ENCODE measurements around the gene NCAM1.

DNA sequence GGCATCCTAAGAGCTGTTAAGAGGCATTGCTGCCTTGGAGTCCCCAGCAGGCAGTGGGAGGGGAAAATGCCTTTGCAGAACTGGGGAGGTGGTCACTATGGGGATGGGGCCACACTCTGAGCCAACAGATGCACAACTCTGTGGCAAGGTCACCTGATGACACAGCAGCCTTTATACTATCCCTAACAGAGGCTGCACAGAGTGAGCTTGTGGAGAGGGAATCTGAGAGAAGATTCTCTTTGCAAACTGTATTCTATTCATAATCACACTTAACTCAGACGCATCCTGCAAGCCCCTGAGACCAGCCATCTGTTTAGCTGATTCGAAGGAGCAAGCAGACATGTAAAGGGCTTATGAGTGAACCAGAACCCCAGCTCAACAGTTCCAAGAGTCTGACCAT lies 304.1 kb downstream of the NCAM1 start:
- no peak for TF ChIP-seq HIVEP1 (CRISPR knock-in tag; IDR thresholded peaks at IDR 0.05)
- no peak for TF ChIP-seq TCF7L2 (IDR thresholded peaks at IDR 0.05; ENCODE audit: low read depth, low read length)
- TF ChIP-seq ZNF432 (CRISPR knock-in tag; IDR thresholded peaks at IDR 0.05; ENCODE audit: borderline replicate concordance) = no peak
- no peak for TF ChIP-seq ZNF766 (CRISPR knock-in tag; IDR thresholded peaks at IDR 0.05; ENCODE audit: borderline replicate concordance)
- TF ChIP-seq, protein P1, sequence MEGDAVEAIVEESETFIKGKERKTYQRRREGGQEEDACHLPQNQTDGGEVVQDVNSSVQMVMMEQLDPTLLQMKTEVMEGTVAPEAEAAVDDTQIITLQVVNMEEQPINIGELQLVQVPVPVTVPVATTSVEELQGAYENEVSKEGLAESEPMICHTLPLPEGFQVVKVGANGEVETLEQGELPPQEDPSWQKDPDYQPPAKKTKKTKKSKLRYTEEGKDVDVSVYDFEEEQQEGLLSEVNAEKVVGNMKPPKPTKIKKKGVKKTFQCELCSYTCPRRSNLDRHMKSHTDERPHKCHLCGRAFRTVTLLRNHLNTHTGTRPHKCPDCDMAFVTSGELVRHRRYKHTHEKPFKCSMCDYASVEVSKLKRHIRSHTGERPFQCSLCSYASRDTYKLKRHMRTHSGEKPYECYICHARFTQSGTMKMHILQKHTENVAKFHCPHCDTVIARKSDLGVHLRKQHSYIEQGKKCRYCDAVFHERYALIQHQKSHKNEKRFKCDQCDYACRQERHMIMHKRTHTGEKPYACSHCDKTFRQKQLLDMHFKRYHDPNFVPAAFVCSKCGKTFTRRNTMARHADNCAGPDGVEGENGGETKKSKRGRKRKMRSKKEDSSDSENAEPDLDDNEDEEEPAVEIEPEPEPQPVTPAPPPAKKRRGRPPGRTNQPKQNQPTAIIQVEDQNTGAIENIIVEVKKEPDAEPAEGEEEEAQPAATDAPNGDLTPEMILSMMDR (CRISPR knock-in tag; IDR thresholded peaks at IDR 0.05) = no peak
- TF ChIP-seq ZNF598 (CRISPR knock-in tag; IDR thresholded peaks at IDR 0.05; ENCODE audit: borderline replicate concordance) = no peak
- TF ChIP-seq THAP11 (CRISPR knock-in tag; IDR thresholded peaks at IDR 0.05) = no peak
- TF ChIP-seq POLR2AphosphoS5 (IDR thresholded peaks at IDR 0.05; ENCODE audit: low read depth, low read length) = no peak
- TF ChIP-seq, protein P2, sequence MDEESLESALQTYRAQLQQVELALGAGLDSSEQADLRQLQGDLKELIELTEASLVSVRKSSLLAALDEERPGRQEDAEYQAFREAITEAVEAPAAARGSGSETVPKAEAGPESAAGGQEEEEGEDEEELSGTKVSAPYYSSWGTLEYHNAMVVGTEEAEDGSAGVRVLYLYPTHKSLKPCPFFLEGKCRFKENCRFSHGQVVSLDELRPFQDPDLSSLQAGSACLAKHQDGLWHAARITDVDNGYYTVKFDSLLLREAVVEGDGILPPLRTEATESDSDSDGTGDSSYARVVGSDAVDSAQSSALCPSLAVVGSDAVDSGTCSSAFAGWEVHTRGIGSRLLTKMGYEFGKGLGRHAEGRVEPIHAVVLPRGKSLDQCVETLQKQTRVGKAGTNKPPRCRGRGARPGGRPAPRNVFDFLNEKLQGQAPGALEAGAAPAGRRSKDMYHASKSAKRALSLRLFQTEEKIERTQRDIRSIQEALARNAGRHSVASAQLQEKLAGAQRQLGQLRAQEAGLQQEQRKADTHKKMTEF (CRISPR knock-in tag; IDR thresholded peaks at IDR 0.05) = no peak
- no peak for TF ChIP-seq NFE2 (CRISPR knock-in tag; IDR thresholded peaks at IDR 0.05)
- TF ChIP-seq, protein P3, sequence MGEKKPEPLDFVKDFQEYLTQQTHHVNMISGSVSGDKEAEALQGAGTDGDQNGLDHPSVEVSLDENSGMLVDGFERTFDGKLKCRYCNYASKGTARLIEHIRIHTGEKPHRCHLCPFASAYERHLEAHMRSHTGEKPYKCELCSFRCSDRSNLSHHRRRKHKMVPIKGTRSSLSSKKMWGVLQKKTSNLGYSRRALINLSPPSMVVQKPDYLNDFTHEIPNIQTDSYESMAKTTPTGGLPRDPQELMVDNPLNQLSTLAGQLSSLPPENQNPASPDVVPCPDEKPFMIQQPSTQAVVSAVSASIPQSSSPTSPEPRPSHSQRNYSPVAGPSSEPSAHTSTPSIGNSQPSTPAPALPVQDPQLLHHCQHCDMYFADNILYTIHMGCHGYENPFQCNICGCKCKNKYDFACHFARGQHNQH (CRISPR knock-in tag; IDR thresholded peaks at IDR 0.05) = no peak
- TF ChIP-seq IKZF1 (IDR thresholded peaks at IDR 0.05) = no peak
- TF ChIP-seq ZNF235 (CRISPR knock-in tag; IDR thresholded peaks at IDR 0.05; ENCODE audit: borderline replicate concordance) = no peak
